ENCODE data around the gene DNAJC1.

Gene DNAJC1

DNA sequence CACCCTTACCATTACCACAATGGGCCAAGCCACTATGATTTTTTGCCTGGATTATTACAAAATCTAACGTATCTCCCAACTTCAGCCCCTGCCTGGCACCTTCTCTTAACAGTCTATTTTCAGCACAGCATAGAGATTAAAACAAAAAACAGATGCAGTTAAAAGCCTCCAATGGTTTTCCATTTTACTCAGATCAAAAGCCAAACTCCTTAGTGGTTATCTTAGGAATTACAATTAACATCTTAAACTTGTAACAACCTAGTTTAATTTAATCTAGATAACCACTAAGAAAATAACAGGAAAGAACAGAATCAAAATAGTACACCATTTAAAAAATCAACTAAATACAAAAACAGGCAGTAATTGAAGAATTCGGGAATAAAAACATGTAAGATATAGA lies 43.5 kb downstream of the DNAJC1 start:
- no peak for DNase-seq

DNA sequence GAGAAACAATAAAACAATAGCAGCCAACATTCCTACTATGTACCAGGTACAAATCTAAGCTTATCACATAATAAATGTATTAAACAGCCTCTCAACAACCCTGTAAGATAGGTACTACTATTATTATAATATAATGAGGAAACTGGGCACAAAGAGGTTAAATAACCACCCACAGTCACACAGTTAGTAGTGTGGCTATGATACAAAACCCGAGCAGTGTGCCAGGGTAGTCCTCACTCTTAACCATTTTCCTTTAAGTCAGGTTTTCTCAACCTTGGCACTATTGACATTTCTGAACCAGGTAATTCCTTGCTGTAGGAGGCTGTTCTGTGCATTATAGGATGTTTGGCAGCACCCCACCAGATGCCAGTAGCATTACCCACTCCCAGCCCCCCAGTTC lies 48.8 kb downstream of the DNAJC1 start:
- no peak for DNase-seq

DNA sequence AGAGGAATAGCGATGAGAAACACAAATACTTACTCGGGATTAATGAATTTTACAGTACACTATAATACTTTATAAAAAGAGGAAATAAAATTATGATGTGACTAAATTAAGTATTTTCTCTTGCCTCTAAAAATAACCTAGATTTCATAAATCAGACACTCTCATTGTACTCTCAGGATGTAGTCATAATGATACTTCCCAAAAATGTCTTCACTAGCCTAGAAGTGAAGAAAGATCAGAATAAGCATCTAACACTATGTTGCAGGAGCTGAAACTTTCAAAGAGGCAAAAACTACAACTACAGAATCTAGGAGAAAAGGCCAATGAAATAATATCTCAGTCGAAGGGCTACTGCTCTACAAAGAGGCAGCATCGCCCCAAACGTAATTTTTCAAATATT lies 49.4 kb downstream of the DNAJC1 start:
- peak; percentile 83 to 88 for DNase-seq

DNA sequence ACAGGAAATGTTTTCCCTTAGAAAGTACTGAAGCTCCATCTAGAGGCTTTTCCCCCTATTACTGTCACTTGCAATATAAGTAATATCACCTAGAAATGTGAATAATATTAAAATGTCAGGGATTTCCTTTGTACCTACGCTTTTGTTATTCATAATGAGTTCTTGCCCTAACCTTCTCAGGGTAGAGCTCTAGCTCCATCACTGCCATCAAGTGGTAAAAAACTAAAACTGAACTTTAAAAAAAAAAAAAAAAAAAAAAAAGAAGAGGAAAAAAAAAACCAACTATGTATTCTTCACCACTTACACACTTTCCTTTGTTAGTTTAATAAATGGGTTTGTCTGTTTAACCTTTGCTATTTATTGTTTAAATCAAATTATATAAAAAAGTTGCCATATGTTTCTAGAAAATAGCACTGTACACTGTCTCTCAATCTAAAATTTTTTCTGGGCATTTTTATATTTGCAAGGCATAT lies 49.9 kb downstream of the DNAJC1 start:
- peak; percentile 49 to 51 for DNase-seq

DNA sequence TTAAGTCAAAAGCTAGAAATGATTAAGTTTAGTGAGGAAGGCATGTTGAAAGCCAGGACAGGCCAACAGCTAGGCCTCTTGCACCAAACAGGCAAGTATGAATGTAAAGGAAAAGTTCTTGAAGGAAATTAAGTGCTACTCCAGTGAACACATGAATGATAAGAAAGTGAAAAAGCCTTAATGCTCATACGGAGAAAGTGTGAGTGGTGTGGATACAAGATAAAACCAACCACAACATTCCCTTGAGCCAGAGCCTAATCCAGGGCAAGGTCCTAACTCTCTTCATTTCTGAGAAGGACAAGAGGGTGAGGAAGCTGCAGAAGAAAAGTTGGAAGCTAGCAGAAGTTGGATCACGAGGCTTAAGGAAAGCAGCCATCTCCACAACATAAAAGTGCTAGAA lies 53.0 kb downstream of the DNAJC1 start:
- DNase-seq: no peak

DNA sequence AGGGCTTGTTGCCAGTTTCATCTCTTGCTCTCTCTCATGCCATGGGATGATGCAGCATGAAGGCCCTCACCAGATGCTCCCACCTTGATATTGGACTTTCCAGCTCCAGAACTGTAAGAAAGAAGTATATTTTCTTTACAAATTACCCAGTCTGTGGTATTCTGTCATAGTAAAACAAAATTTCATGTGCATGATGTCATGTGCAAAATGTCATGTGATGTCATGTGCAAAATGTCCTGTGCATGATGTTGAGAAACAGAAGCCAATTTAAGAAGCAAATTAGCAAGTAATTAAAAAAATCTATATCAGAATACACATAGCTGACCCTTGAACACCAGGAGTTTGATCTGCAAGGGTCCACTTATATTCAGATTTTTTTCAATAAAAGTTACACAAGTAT lies 56.6 kb downstream of the DNAJC1 start:
- no peak for DNase-seq

DNA sequence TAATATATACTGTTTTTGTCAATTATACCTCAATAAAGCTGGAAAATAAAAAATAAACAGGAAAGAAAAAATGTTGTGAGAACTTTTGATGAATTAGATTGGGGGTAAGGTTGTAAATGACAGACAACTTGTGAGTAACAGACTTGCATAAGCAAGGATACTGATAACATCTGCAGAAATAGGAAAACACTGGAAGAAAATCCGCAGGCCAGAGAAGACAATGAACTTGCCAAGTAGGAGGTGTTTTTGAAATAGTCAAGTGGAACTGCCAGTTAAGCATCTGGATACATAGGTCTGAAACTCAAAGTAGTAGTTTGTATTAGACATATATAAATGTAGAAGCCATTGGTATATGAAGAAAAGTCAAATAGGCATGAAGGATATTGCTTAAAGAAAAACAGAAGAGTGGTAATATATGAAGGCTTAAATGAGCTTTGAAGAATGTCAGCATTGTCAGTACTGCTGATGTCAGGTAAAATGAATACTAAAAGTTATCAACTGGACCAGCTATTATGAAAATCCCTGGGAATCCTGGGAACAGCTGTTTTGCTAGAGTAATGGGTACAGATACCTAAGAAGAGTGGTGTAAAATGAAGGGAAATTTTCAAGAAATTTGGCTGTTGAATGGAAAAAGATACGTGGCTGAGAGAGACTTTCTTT lies 58.7 kb downstream of the DNAJC1 start:
- DNase-seq: no peak

DNA sequence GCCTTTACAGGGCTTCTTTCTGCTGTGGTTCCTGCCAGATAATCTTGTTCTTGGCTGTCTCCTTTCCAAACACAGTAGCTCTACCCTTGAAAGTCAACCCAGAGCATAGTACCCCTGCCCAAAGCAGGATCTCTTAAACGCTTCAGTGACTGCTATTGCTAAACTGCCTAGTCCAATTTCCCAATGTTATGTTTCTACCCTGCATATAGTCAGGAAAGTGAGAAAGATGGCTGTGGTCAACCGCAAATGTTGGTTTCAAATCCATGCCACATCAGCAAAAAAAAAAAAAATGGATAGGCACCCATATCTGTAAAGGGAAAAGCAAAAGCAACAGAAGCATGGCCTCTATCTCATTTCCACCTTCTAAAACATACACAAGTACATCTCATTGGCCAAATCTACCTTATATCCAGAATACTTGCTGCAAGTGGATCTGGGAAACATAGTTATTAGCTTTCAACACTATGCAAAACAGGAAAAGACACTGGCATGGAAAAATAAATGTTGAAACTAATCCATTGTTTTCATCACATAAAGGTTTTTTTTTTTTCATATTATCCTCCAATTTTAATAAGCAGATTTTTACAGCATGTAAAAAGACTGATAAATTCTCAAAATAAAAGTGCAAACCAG lies 59.8 kb downstream of the DNAJC1 start:
- peak; percentile 36 to 58 for DNase-seq

DNA sequence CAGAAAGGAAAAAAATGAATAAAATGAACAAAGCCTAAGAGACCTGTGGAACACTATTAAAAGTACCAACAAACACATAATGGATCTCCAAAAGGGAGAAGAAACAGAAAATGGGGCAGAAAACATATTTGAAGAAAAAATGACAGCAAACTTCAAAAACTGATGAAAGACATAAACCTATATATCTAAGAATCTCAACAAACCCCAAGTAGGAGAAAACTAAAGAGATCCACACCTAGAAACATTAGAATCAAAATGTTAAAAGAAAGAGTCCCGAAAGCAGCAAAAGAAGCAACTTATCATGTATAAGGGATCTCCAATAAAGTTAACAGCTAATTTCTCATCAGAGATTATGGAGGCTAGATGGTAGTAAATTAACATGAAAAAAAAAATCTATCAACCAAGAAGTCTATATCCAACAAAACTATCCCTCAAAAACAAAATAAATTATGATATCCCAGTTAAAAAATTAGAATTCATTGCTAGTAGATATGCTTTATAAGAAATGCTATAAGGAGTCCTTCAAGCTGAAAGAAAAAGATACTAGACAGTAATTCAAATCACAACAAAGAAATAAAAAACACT lies 68.0 kb downstream of the DNAJC1 start:
- no peak for DNase-seq

DNA sequence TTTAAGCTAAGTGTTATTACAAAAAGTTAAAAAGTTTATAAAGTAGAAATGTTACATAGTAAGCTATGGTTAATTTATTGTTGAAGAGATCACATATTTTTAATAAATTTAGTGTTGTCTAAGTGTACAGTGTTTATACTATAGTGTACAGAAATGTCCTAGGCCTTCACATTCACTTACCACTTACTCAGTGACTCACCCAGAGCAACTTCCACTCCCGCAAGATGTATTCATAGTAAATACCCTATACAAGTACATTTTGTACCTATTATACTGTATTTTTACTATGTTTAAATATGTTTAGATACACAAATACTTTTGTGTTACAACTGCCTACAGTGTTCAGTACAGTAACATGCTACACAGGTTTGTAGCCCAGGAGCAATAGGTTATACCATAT lies 69.2 kb downstream of the DNAJC1 start:
- DNase-seq: no peak

DNA sequence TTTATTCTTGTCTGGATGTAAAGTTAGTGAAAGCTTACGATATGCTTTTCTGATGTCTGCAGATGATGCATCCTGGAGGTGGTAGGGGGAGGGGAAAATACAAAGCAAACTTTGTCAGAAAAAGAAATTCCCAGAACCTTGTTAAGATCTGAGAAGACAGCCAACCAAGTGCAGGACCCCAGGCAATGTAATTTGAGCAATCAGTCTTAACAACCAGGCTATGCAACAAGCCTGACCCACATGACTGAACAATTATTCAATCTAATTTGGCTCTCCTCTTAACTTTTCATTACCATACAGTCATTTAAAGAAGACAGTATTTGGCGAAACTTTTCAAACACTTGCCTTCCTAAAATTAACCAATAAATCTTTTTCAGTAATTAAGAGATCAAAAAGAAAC lies 74.5 kb downstream of the DNAJC1 start:
- DNase-seq: no peak

DNA sequence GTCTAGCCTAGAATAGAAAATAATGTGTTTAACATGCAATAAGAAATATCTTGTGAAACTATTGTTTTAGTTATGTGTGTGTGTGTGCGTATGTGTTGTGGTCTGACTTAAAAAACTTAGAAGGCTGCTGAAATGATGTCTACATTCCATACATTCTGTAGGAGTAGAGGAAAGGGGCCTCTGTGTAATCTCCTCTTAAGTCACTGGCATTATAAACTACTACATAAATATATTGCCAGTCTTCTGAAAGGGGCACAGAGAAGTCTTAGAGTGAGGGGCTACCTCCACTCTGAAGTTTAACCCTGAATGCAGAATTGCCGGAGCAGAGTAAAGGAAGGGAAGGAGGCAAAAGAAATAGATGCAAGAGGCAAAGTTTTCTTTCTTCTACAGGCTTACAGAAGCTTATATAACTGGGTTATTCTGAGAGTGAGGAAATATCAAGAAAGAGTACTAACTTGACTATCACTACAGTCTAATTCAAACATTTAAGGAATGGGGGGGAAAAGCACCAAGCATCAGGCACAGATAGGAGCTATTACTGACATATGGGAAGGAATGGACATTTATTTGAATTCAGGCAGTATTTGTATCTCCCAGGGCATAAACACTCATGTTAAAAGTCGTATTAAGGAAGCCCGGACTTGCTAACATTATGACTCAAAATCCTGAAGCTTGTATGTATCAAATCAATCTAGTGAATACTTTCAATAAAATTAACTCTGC lies 75.7 kb downstream of the DNAJC1 start:
- no peak for DNase-seq

DNA sequence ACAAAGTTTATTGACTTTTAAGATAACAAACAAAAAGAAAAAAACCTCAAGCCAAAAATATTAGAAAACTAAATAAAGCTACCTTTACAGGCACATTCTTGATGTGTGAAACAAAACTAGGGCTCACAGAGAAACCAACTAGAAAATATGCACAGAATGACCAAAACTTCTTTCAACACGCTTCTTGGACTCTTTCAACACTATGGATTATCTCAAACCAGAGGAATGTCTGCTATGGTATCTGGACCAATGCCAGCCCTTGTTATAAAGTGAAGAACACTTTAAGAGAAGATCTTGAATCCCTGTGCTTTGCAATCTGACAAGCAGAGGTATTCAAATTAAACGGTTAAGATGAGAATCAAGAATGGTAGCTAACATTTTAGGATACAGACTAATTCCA lies 76.6 kb downstream of the DNAJC1 start:
- no peak for DNase-seq

DNA sequence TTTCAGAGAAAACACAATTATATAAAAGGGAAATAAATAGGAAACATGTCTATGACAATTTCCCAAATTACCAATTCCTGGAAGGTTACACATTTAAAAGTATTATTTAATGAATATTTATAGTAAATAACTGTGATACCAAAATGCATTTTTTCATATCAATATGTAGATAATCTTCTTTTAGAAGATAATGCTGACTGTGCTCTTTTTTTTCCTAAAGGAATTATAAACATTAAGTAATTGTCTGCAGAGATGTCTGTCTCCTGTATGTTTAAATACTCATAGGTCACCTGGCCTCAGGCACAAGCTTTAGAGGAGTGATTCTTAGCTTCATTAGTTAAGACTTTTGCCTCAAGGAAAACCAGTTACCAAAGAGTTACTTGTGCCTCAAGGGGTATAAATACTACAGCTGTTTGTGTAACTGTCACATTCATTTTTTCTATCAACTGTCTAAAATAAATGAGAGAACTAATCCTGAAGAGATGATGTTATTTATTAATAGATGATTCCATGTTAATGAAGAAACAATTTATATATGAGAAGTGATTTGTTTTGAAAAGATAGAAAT lies 77.1 kb downstream of the DNAJC1 start:
- no peak for DNase-seq

DNA sequence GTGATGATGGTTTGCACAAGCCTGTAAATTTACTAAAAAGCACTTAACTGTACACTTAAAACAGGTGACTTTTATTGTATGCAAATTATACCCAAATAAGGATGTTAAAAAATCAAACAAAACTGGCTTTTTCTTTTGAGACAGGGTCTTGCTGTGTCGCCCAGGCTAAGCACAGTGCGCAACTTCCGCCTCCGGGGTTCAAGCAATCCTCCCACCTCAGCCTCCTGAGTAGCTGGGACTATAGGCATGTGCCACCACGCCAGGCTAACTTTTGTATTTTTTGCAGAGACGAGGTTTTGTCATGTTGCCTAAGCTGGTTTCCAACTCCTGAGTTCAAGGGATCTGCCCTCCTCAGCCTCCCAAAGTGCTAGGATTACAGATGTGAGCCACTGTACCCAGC lies 77.7 kb downstream of the DNAJC1 start:
- DNase-seq: no peak

DNA sequence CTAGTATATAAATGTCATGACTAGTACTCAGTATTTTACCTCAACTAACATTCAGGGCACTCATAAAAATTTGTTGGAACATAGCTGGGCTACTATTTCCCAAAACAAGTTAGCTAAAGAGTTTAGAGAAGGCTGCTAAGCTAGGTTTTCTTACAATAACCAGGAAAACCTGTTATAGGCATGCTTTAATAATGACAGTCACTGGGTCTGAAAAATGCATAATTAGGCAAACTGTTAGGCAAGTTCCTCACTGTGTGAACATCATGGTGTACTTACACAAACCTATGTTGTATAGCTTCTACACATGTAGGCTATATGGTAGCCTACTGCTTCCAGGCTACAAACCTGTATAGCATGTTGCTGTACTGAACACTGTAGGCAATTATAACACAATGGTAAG lies 79.0 kb downstream of the DNAJC1 start:
- DNase-seq: no peak

DNA sequence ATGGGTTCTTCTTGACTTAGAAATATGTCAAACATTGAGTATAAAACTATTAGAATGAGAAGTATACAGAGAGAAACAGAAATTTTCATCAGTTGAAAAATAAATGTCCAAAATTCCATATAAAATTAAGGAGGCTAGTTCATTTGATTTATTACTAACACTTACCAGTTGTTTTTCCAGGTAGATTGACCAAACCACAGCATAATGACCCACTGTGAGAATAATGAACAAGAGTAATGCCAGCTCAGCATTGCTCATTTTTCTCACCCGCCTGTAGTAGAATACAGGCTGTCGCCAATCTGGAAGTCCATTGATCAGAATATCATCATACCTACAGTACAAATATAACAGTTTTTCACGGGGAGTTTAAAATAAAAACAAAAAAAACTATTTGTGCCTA lies 82.9 kb downstream of the DNAJC1 start:
- DNase-seq: no peak

DNA sequence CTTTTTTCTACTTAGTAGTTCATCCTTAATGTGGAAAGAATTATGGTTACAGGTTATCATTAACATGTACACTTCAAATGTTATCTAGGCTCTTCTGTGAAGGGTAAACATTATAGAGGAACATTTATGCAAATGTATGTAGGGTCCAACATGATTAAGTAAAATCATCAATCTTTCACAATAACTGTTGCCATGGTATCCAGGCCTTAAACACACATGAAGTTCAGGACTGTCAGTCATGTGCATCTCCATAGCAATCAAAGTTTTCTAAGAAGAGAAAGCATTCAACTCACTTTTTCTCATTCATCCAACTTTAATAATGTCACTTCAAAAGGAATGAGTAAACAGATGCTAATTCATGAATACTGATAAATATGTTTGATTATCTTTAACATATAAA lies 83.6 kb downstream of the DNAJC1 start:
- peak in 1 of 2 donors; percentile 1 for DNase-seq

DNA sequence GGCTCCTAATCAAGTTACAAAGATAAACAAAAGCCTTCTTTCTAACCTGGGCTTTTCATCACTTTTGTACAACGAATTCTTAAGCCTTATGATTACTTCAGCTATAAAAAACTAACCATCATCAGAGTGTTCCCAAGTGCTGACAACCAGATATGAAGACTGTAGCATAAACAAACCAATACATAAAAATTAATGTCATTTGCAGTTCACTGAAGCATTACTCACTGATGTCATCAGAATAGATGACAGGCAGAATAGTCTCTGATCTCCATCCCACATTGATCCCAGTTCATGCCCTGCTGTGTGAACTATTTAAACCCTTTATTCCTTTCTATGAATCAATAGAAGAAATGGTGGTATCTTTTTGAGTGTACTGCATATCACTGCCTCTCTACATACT lies 84.4 kb downstream of the DNAJC1 start:
- DNase-seq: no peak

DNA sequence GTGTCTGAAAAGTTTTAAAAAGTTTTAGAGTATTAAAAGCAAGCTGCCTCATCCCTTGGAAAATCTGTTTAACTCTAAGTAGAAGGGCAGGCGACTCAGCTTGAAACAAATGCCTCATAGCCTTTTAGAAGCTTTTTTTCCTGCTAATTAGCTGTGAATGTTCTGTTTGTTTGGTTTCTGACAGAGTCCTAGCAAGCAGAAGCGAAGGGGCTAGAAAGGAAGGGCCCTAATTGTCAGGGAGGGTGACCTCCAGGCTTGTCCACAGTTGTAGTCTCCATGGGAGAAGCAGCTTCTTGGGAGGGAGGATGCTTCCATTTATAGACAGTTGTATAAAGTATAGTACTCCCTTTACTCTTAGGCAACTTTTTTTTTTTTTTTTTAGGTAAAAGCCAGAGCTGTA lies 90.9 kb downstream of the DNAJC1 start:
- DNase-seq: no peak

DNA sequence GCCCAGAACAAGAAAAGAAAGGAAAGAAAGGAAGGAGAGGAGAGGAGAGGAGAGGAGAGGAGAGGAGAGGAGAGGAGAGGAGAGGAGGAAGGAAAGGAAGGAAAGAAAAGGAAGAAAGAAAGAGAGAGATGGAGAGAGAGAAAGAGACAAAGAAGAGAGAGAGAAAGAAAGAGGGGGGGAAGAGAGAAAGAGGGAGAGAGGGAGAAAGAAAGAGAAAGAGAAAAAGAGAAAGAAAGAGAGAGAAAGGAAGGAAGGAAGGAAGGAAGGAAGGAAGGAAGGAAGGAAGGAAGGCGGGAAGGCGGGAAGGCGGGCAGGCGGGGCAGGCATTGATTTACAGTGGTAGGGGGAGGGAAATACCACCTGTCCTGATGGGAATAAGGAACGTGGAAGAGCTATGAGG lies 92.7 kb downstream of the DNAJC1 start:
- DNase-seq: no peak

DNA sequence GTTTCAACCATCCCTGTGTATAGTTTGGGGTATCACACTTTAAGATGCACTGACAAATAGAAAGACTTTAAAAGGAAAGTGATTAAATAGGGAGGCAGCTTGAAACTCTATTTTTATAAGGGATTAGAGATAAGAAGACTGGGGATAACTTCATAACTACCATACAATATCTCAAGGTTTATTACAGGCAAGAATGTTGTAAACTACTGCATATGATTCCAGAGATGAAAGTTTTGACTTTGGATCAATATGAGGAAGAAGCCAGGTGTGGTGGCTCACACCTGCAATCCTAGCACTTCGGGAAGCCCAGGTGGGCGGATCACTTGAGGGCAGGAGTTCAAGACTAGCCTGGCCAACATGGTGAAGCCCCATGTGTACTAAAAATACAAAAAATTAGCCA lies 96.1 kb downstream of the DNAJC1 start:
- no peak for DNase-seq

DNA sequence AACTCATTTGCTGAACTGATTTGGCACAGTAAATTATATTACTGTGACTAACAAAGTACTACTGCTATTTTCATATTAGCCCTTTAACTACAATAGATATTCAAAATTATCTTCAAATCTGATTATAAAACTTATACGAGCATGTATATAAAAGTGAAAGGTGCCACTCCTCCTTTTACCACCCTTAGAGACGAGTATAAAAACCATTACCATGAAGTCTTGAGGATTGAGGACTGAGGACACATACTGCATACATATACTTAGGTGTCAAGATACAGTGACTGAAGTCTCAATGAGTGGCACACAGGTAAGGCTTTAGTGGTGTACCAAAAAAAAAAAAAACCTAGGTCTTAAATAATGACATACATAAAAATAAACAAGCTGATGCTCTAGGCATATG lies 98.6 kb downstream of the DNAJC1 start:
- no peak for DNase-seq

DNA sequence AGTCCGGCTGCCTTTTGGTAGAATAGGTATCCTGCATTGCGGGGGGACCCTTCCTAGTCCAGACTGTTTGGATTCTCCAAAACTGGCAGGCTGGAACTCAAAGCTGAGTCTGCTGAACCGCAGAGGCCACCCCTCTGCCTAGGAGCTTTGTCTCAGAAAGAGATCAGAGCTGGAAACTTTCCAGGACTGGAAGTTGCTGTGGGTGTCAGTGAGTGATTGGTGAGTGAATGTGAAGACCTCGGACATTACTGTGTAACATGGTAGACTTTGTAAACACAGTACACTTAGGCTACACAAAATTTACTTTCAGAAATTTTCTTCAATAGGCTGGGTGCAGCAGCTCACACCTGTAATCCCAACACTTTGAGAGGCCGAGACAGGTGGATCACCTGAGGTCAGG lies 103.8 kb downstream of the DNAJC1 start:
- DNase-seq: no peak
